ENCODE measurements around the gene TMEM214. TPM values are rescaled to one million over a fixed set of nuclear protein-coding genes. Genes with fewer than 3 reads are reported as not detected.

Gene TMEM214
- 40.2 and 50.4 TPM in 2 replicates for total RNA-seq
- polyA plus RNA-seq: 75.9 and 100 TPM in 2 replicates

- H4K20me1 ChIP-seq (ENCODE audit: insufficient read depth, poor library complexity, severe bottlenecking): peaks cover 5% of the 10 kb centered on the region
- WGBS (ENCODE audit: low lambda C conversion rate, missing lambda C conversion rate): 1% methylated on average over 53 of the region's 76 CpGs
- peaks cover 49% of the 10 kb centered on the region for H3K79me2 ChIP-seq
- peaks cover 12% of the 10 kb centered on the region for H3K4me1 ChIP-seq (ENCODE audit: insufficient read depth)
- H2AFZ ChIP-seq: peak within 1 kb of the TSS; percentile 99
- TF ChIP-seq EZH2 (IDR thresholded peaks at IDR 0.05; ENCODE audit: borderline replicate concordance): no peak
- TF ChIP-seq CTCF (IDR thresholded peaks at IDR 0.05; ENCODE audit: poor library complexity): peak; percentile 6
- TF ChIP-seq EZH2phosphoT487 (IDR thresholded peaks at IDR 0.05; ENCODE audit: low read depth, severe bottlenecking, unreplicated experiment): no peak
- DNase-seq (ENCODE audit: low spot score): peak; percentile 93
- H3K4me3 ChIP-seq: peak within 1 kb of the TSS; percentile 70
- peak within 1 kb of the TSS; percentile 92 for H3K4me2 ChIP-seq
- no peaks in the 10 kb centered on the region for H3K9me3 ChIP-seq (ENCODE audit: low read depth)
- no peaks in the 10 kb centered on the region for H3K9me2 ChIP-seq (replicated peaks; ENCODE audit: insufficient read depth)
- H3K36me3 ChIP-seq (replicated peaks; ENCODE audit: insufficient read depth, low read depth): no peaks in the 10 kb centered on the region
- peak within 1 kb of the TSS; percentile 65 for H3K27ac ChIP-seq
- no peaks in the 10 kb centered on the region for H3K27me3 ChIP-seq
Measured at GRCh38 chr2:27032495-27033252, at the start of gene TMEM214. Gene TMEM214 (plus strand): TSS chr2:27032965. CDS start chr2:27033016, 51 bp downstream.

- Histone ChIP-seq H3K9me3 (ENCODE audit: low read depth) (no peaks in the 10 kb centered on the region), H3K79me2 (peaks cover 17% of the 10 kb centered on the region), H3K4me2 (no peak overlapping the region), H2AFZ (no peak overlapping the region), H3K9me2 (replicated peaks; ENCODE audit: insufficient read depth) (no peaks in the 10 kb centered on the region), H3K36me3 (replicated peaks; ENCODE audit: insufficient read depth, low read depth) (no peaks in the 10 kb centered on the region), H4K20me1 (ENCODE audit: insufficient read depth, poor library complexity, severe bottlenecking) (no peaks in the 10 kb centered on the region), H3K27ac (no peak overlapping the region), H3K4me3 (no peak overlapping the region), H3K4me1 (ENCODE audit: insufficient read depth) (peaks cover 5% of the 10 kb centered on the region), H3K27me3 (no peaks in the 10 kb centered on the region)
- no peak for TF ChIP-seq EZH2phosphoT487 (IDR thresholded peaks at IDR 0.05; ENCODE audit: low read depth, severe bottlenecking, unreplicated experiment)
- no peak for TF ChIP-seq EZH2 (IDR thresholded peaks at IDR 0.05; ENCODE audit: borderline replicate concordance)
- no peak for TF ChIP-seq CTCF (IDR thresholded peaks at IDR 0.05; ENCODE audit: poor library complexity)
- 82% methylated on average over 3 of the region's 3 CpGs for WGBS (ENCODE audit: low lambda C conversion rate, missing lambda C conversion rate)
- DNase-seq (ENCODE audit: low spot score): no peak
Measured at GRCh38 chr2:26983746-26984145, 49.0 kb upstream of the TMEM214 start.

GRCh38 chr2:26985807-26986206 is 47.0 kb upstream of the TMEM214 start:
- Histone ChIP-seq H4K20me1 (ENCODE audit: insufficient read depth, poor library complexity, severe bottlenecking) (no peaks in the 10 kb centered on the region), H3K79me2 (peaks cover 10% of the 10 kb centered on the region), H3K27me3 (no peaks in the 10 kb centered on the region), H3K27ac (no peak overlapping the region), H3K36me3 (replicated peaks; ENCODE audit: insufficient read depth, low read depth) (no peaks in the 10 kb centered on the region), H3K9me3 (ENCODE audit: low read depth) (no peaks in the 10 kb centered on the region), H2AFZ (no peak overlapping the region), H3K4me3 (no peak overlapping the region), H3K9me2 (replicated peaks; ENCODE audit: insufficient read depth) (no peaks in the 10 kb centered on the region), H3K4me2 (no peak overlapping the region), H3K4me1 (ENCODE audit: insufficient read depth) (peaks cover 5% of the 10 kb centered on the region)
- 90% methylated on average over 4 of the region's 4 CpGs for WGBS (ENCODE audit: low lambda C conversion rate, missing lambda C conversion rate)
- no peak for DNase-seq (ENCODE audit: low spot score)
- TF ChIP-seq EZH2phosphoT487 (IDR thresholded peaks at IDR 0.05; ENCODE audit: low read depth, severe bottlenecking, unreplicated experiment) (no peak), EZH2 (IDR thresholded peaks at IDR 0.05; ENCODE audit: borderline replicate concordance) (no peak), CTCF (IDR thresholded peaks at IDR 0.05; ENCODE audit: poor library complexity) (no peak)
